K562 (cell line): ENCODE results near the gene CCR7. TPM values are rescaled to one million over a fixed set of nuclear protein-coding genes. Genes with fewer than 3 reads are reported as not detected.
"Not testable (repeated sequence)": the region's sequence is repeated elsewhere in the genome, so short reads cannot be mapped to it uniquely, and the experiment has no call there.

Experiments used
- ATAC-seq: fragments of 200-7000 bp; cut with Tn5 transposase; 3 replicates; pipeline ENCODE4 v1.9.1; 2020; ENCODE audit warnings: moderate library complexity
- BruUV-seq: library from RNA; stranded (reverse); fragments of 400-500 nt; replicated peaks from 2 replicates; lab custom pipeline; 2021; lab: Mats Ljungman, UMichigan
- CTCF ChIA-PET: fragments of 300-600 bp; formaldehyde crosslinking; extraction: SDS; loops from one replicate; lab custom pipeline; 2021; ENCODE audit warnings: low intra/inter-chr PET ratio; lab: Yijun Ruan, JAX
- POLR2A ChIA-PET: fragments of 300-600, 350-650 bp; sonication (Branson Sonifier 250); formaldehyde crosslinking; extraction: SDS; loops from one replicate; lab custom pipeline; 2021; ENCODE audit warnings: antibody characterized with exemption, inconsistent platforms; lab: Yijun Ruan, JAX
- DNase-seq, 4 experiments: peaks; one replicate each; pipeline versions ENCODE4 v3.0.0 to v3.0.0-alpha.2; 2011 to 2018; ENCODE audit warnings: low spot score in 3 of 4, mixed read lengths in 3 of 4; ENCODE audit errors: extremely low read depth in 1 of 4
- FAIRE-seq: peaks from 2 replicates; lab custom pipeline; 2011; peaks lifted over from hg19 to GRCh38; lab: Jason Lieb, UNC
- H2AFZ ChIP-seq: 2 replicates; pipeline ENCODE4 v1.6.0; 2011; ENCODE audit warnings: low read depth, low read length, control low read depth, inconsistent platforms
- H3K27ac ChIP-seq: fragments of 200-600 bp; 3 replicates; pipeline ENCODE4 v1.8.0; 2011; ENCODE audit warnings: low read depth, mild to moderate bottlenecking, control low read depth, inconsistent platforms, low read length, moderate library complexity, mixed read lengths; ENCODE audit errors: extremely low read depth
- H3K27me3 ChIP-seq, 2 experiments: fragments of 300-600 bp in 1 of 2; 2 replicates in 1 of 2; 3 replicates in 1 of 2; pipeline versions ENCODE4 v1.6.0 to v1.8.0; 2011; ENCODE audit warnings: inconsistent platforms in 2 of 2, low read length in 2 of 2, mild to moderate bottlenecking in 1 of 2, mixed read lengths in 1 of 2, moderate library complexity in 1 of 2; ENCODE audit not compliant: control insufficient read depth in 2 of 2, insufficient read depth in 2 of 2
- H3K36me3 ChIP-seq: fragments of 300-600 bp; 3 replicates; pipeline ENCODE4 v1.8.0; 2011; ENCODE audit warnings: mild to moderate bottlenecking, low read length, inconsistent platforms; ENCODE audit not compliant: control insufficient read depth, insufficient read depth
- H3K4me1 ChIP-seq, 2 experiments: fragments of 200-600 bp in 1 of 2; replicated peaks in 1 of 2; 2 replicates in 1 of 2; 3 replicates in 1 of 2; pipeline versions ENCODE4 v1.5.1 to v1.8.0; 2011; ENCODE audit warnings: inconsistent platforms in 2 of 2, low read length in 2 of 2, mild to moderate bottlenecking in 1 of 2, mixed read lengths in 1 of 2, moderate library complexity in 1 of 2; ENCODE audit not compliant: control insufficient read depth in 2 of 2, insufficient read depth in 2 of 2
- H3K4me2 ChIP-seq: 2 replicates; pipeline ENCODE4 v1.6.1; 2011; ENCODE audit warnings: low read length, control low read depth, inconsistent platforms, mixed read lengths; ENCODE audit not compliant: insufficient read depth
- H3K4me3 ChIP-seq: fragments of 200-600 bp; sonication (generic), shearing (Covaris generic); 2 replicates; pipeline ENCODE4 v1.5.1; 2016; ENCODE audit warnings: control low read depth, inconsistent platforms
- H3K79me2 ChIP-seq: fragments of 200-600 bp; 3 replicates; pipeline ENCODE4 v1.8.0; 2011; ENCODE audit warnings: low read length, inconsistent platforms; ENCODE audit not compliant: control insufficient read depth, insufficient read depth
- H3K9ac ChIP-seq, 2 experiments: 2 replicates each; pipeline versions ENCODE4 v1.6.0 to v1.6.1; 2011; ENCODE audit warnings: low read depth in 2 of 2, low read length in 2 of 2, control low read depth in 1 of 2, inconsistent platforms in 1 of 2, mild to moderate bottlenecking in 1 of 2, mixed read lengths in 1 of 2; ENCODE audit not compliant: insufficient read depth in 1 of 2
- H3K9me1 ChIP-seq: one replicate; pipeline ENCODE4 v1.6.0; 2011; ENCODE audit warnings: inconsistent platforms, mild to moderate bottlenecking, low read length, moderate library complexity; ENCODE audit not compliant: control insufficient read depth, insufficient read depth
- H3K9me3 ChIP-seq: replicated peaks from 2 replicates; pipeline ENCODE4 v1.5.1; 2011; ENCODE audit warnings: low read depth, low read length, inconsistent platforms; ENCODE audit not compliant: control insufficient read depth, insufficient read depth
- H4K20me1 ChIP-seq: replicated peaks from 2 replicates; pipeline ENCODE4 v1.6.1; 2011; ENCODE audit warnings: low read length, inconsistent platforms, mixed read lengths; ENCODE audit not compliant: control insufficient read depth, insufficient read depth
- HDAC3 ChIP-seq: fragments of 450-650 bp; IDR thresholded peaks from 2 replicates; pipeline ENCODE4 v1.6.1; 2018; ENCODE audit warnings: borderline replicate concordance, mild to moderate bottlenecking, moderate library complexity; ENCODE audit not compliant: partially characterized antibody
- MECOM ChIP-seq: fragments of 250-450 bp; sonication (Bioruptor Pico); IDR thresholded peaks from 2 replicates; pipeline ENCODE4 v1.8.0; 2022; ENCODE audit warnings: inconsistent platforms
- WGBS: fragments of 100-300 bp; shearing (Covaris generic); methylation state at CpG from one replicate; pipeline ENCODE4 v1.1.6; 2016; ENCODE audit warnings: low coverage, mixed read lengths; ENCODE audit not compliant: insufficient coverage; ENCODE audit errors: missing lambda C conversion rate; 5-methylcytosine and 5-hydroxymethylcytosine counted together
- in situ Hi-C: fragments of 300-500 bp; cut with MboI; formaldehyde crosslinking; loops from 4 replicates; pipeline ENCODE4 v1.15.0; 2018; ENCODE audit warnings: inconsistent platforms, mixed read lengths
- intact Hi-C: fragments of 100-400 bp; cut with micrococcal nuclease; formaldehyde crosslinking; loops from 2 replicates; pipeline ENCODE4 v1.14.2; 2022
- polyA plus RNA-seq, 8 experiments: library from polyadenylated mRNA; depleted of rRNA in 4 of 8; stranded (reverse) in 5 of 8; unstranded in 3 of 8; fragments of >200 nt; fragmentation: Nextera tagmentation in 2 of 8; fragmentation: Illumina TruSeq in 1 of 8; extraction: Ambion mirVana in 2 of 8; extraction: Trizol in 1 of 8; gene quantifications; 2 replicates each; pipeline versions ENCODE4 v1.2.1 to v1.2.3, GENCODE V29; 2011 to 2014; ENCODE audit warnings: inconsistent platforms in 1 of 8, missing spikeins in 1 of 8
- total RNA-seq, 7 experiments: library from RNA; depleted of rRNA in 6 of 7; stranded (reverse); fragments of >200 nt in 6 of 7; fragmentation: Illumina TruSeq in 2 of 7; extraction: Trizol in 2 of 7; gene quantifications; 2 replicates each; pipeline versions ENCODE4 v1.2.1 to v1.2.3, GENCODE V29; 2011 to 2021; ENCODE audit warnings: low replicate concordance in 1 of 7
- TF ChIP-seq, protein P1 (sequence below): fragments of 450-650 bp; IDR thresholded peaks from 2 replicates; pipeline ENCODE4 v1.6.1; 2016; ENCODE audit warnings: borderline replicate concordance

CCR7 gene
- total and polyA plus RNA-seq, 9 of the 15 experiments (the other 6 are each of a cell fraction or from before 2014, with no cell fraction given): 0.14 to 1.4 (median 0.56) TPM

GRCh38 chr17:40588552-40588951 is 23.3 kb upstream of the CCR7 start:
- FAIRE-seq (no peak), DNase-seq (no peak), ATAC-seq (no peak)
- Histone ChIP-seq H3K4me1 (peaks cover 4% of the 10 kb centered on the region in 2 experiments; a peak in 3 of 5 replicates), H3K4me2 (no peak overlapping the region), H3K9ac (no peak overlapping the region), H3K27ac (no peak overlapping the region), H3K79me2 (no peaks in the 10 kb centered on the region), H3K9me3 (no peaks in the 10 kb centered on the region; the same call in 1 of the 2 replicates), H2AFZ (no peak overlapping the region), H3K4me3 (no peak overlapping the region), H4K20me1 (no peaks in the 10 kb centered on the region), H3K9me1 (no peaks in the 10 kb centered on the region), H3K36me3 (no peaks in the 10 kb centered on the region), H3K27me3 (no peaks in the 10 kb centered on the region)
- CTCF ChIA-PET: no interaction called here
- 44% methylated on average over 1 of the region's 2 CpGs for WGBS
- in situ Hi-C loops: no loop called here
- intact Hi-C loops: no loop called here
- TF ChIP-seq, protein P1, sequence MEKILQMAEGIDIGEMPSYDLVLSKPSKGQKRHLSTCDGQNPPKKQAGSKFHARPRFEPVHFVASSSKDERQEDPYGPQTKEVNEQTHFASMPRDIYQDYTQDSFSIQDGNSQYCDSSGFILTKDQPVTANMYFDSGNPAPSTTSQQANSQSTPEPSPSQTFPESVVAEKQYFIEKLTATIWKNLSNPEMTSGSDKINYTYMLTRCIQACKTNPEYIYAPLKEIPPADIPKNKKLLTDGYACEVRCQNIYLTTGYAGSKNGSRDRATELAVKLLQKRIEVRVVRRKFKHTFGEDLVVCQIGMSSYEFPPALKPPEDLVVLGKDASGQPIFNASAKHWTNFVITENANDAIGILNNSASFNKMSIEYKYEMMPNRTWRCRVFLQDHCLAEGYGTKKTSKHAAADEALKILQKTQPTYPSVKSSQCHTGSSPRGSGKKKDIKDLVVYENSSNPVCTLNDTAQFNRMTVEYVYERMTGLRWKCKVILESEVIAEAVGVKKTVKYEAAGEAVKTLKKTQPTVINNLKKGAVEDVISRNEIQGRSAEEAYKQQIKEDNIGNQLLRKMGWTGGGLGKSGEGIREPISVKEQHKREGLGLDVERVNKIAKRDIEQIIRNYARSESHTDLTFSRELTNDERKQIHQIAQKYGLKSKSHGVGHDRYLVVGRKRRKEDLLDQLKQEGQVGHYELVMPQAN: no peak
- no peak for TF ChIP-seq MECOM (CRISPR knock-in tag)
- no peak for TF ChIP-seq HDAC3
- BruUV-seq: no TSS peak
- POLR2A ChIA-PET: no interaction called here

DNA sequence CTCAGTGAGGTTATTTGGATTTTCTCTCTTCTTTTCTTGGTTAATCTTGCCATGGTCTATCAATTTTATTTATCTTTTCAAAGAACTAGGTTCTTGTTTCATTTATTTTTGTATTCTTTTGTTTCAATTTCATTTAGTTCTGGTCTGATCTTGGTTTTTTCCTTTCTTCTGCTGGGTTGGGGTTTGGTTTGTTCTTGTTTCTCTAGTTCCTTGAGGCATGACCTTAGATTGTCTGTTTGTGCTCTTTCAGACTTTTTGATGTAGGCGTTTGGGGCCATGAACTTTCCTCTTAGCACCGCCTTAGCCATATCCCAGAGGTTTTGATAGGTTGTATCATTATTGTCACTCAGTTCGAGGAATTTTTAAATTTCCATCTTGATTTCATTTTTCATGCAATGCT is 21.0 kb upstream of the CCR7 start:
- FAIRE-seq, ATAC-seq, H3K9ac ChIP-seq, H3K4me3 ChIP-seq, DNase-seq, BruUV-seq, POLR2A ChIA-PET, in situ Hi-C loops, H3K36me3 ChIP-seq, H3K27me3 ChIP-seq, H3K9me1 ChIP-seq, H3K9me3 ChIP-seq, CTCF ChIA-PET, H4K20me1 ChIP-seq, H3K4me2 ChIP-seq, intact Hi-C loops, H3K27ac ChIP-seq, H3K79me2 ChIP-seq, H3K4me1 ChIP-seq, H2AFZ ChIP-seq: not testable (repeated sequence)
- 16% methylated on average over 3 of the region's 3 CpGs for WGBS
